K562 (cell line): ENCODE measurements around the gene ATF6B. TPM values are rescaled to one million over a fixed set of nuclear protein-coding genes. Genes with fewer than 3 reads are reported as not detected.

Experiments used
- GABPA ChIP-seq: fragments of 200-800 bp; sonication (Bioruptor generic); conservative IDR thresholded peaks from 2 replicates; pipeline ENCODE4 v1.6.1; 2016; ENCODE audit warnings: low read depth, missing genetic modification characterization, missing compliant biosample characterization
- HNRNPLL ChIP-seq: fragments of 200-400 bp; formaldehyde crosslinking; IDR thresholded peaks from 2 replicates; pipeline ENCODE4 v1.6.1; 2017; ENCODE audit warnings: low read length, low read depth, mild to moderate bottlenecking; ENCODE audit not compliant: poor library complexity, severe bottlenecking
- LCOR ChIP-seq: sonication (generic); formaldehyde crosslinking; IDR thresholded peaks from 2 replicates; pipeline ENCODE4 v1.8.0; 2022; ENCODE audit warnings: mild to moderate bottlenecking, missing genetic modification reagents
- MECOM ChIP-seq: fragments of 250-450 bp; sonication (Bioruptor Pico); IDR thresholded peaks from 2 replicates; pipeline ENCODE4 v1.8.0; 2022; ENCODE audit warnings: inconsistent platforms
- MIER1 ChIP-seq: fragments of 450-650 bp; IDR thresholded peaks from 2 replicates; pipeline ENCODE4 v1.6.1; 2016; ENCODE audit warnings: antibody characterized with exemption, mild to moderate bottlenecking, low read depth
- MTA1 ChIP-seq: fragments of 450-650 bp; IDR thresholded peaks from 2 replicates; pipeline ENCODE4 v1.6.1; 2017; ENCODE audit warnings: borderline replicate concordance
- PHF20 ChIP-seq: fragments of 450-650 bp; IDR thresholded peaks from 2 replicates; pipeline ENCODE4 v1.6.1; 2018; ENCODE audit not compliant: partially characterized antibody
- POLR2A ChIP-seq: fragments of 450-650 bp; conservative IDR thresholded peaks from 2 replicates; pipeline ENCODE4 v1.6.1; 2016
- RBM22 ChIP-seq: fragments of 200-400 bp; formaldehyde crosslinking; IDR thresholded peaks from 2 replicates; pipeline ENCODE4 v1.6.1; 2018; ENCODE audit warnings: low read length, low read depth; ENCODE audit not compliant: poor library complexity, severe bottlenecking
- RCOR1 ChIP-seq, 2 experiments: IDR thresholded peaks; 2 replicates each; pipeline ENCODE4 v1.6.1; 2012; ENCODE audit warnings: low read depth in 2 of 2, low read length in 2 of 2, borderline replicate concordance in 1 of 2, improper control_type of control experiment in 1 of 2
- ZNF174 ChIP-seq: fragments of 250-450 bp; sonication (Bioruptor Pico); IDR thresholded peaks from 2 replicates; pipeline ENCODE4 v1.4.0; 2020; ENCODE audit warnings: mild to moderate bottlenecking
- ZNF316 ChIP-seq: fragments of 450-650 bp; IDR thresholded peaks from 2 replicates; pipeline ENCODE4 v1.6.1; 2016
- polyA plus RNA-seq, 8 experiments: library from polyadenylated mRNA; depleted of rRNA in 4 of 8; stranded (reverse) in 5 of 8; unstranded in 3 of 8; fragments of >200 nt; fragmentation: Nextera tagmentation in 2 of 8; fragmentation: Illumina TruSeq in 1 of 8; extraction: Ambion mirVana in 2 of 8; extraction: Trizol in 1 of 8; gene quantifications; 2 replicates each; pipeline versions ENCODE4 v1.2.1 to v1.2.3, GENCODE V29; 2011 to 2014; ENCODE audit warnings: inconsistent platforms in 1 of 8, missing spikeins in 1 of 8
- total RNA-seq, 7 experiments: library from RNA; depleted of rRNA in 6 of 7; stranded (reverse); fragments of >200 nt in 6 of 7; fragmentation: Illumina TruSeq in 2 of 7; extraction: Trizol in 2 of 7; gene quantifications; 2 replicates each; pipeline versions ENCODE4 v1.2.1 to v1.2.3, GENCODE V29; 2011 to 2021; ENCODE audit warnings: low replicate concordance in 1 of 7
- TF ChIP-seq, protein P1 (sequence below): fragments of 250-450 bp; sonication (Bioruptor Pico); IDR thresholded peaks from 2 replicates; pipeline ENCODE4 v1.4.0; 2020
- TF ChIP-seq, protein P2 (sequence below), 2 experiments: fragments of 450-650 bp in 1 of 2; sonication (generic) in 1 of 2; formaldehyde crosslinking; conservative IDR thresholded peaks; 2 replicates each; pipeline versions ENCODE4 v1.4.0 to v1.8.1; 2020 to 2022; ENCODE audit warnings: mild to moderate bottlenecking in 1 of 2, missing genetic modification reagents in 1 of 2

Gene ATF6B
- total and polyA plus RNA-seq, 9 of the 15 experiments (the other 6 are each of a cell fraction or from before 2014, with no cell fraction given) = 20.7 to 131 (median 31.7) TPM

DNA sequence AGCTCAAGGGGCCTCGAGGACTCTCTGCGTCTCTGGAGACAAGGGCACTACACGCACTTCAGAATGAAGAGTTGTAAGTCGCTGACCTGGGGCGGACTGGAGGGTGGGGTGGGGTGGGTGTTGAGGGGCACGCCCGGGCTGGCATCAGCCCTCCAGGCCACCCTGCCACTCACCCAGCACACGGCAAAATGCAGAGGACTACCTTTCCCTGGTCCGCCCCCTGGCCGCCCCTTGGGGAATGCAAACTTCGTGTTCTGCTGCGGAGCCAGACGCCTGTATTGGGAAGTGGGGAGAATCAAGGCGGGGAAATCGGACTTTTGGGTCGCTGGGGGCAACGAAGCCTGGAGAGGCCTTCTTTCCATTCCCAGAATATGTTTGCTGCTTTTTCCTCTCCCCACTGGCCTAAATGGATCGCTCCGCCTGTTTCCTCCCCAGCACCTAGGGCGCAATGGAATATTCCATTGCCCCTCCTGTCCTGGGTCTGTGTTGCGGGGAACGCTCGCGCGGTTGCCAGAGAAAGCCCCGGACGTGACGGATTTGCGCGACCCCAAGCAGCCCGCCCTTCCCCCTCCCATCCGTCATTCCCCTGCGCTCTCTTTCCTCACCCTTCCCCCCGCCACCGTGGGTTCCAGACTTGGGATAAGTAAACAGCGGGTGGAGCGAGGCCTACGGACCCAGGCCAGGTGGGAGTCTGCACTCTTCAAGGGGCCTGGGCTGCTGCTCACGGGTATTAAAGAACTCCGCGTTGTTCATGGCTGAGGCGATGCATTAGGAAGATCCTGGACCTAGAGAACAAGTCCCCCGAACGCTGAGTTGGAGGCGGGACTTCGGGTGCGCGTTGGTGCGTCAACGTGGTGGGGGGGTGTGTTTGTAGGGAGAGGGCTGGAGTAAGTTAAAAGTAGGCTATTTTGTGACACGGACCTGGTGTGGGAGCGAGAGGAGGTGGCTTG, 25.8 kb upstream of the ATF6B start, which contains the start of gene PPT2 (continued):
- TF ChIP-seq, protein P1, sequence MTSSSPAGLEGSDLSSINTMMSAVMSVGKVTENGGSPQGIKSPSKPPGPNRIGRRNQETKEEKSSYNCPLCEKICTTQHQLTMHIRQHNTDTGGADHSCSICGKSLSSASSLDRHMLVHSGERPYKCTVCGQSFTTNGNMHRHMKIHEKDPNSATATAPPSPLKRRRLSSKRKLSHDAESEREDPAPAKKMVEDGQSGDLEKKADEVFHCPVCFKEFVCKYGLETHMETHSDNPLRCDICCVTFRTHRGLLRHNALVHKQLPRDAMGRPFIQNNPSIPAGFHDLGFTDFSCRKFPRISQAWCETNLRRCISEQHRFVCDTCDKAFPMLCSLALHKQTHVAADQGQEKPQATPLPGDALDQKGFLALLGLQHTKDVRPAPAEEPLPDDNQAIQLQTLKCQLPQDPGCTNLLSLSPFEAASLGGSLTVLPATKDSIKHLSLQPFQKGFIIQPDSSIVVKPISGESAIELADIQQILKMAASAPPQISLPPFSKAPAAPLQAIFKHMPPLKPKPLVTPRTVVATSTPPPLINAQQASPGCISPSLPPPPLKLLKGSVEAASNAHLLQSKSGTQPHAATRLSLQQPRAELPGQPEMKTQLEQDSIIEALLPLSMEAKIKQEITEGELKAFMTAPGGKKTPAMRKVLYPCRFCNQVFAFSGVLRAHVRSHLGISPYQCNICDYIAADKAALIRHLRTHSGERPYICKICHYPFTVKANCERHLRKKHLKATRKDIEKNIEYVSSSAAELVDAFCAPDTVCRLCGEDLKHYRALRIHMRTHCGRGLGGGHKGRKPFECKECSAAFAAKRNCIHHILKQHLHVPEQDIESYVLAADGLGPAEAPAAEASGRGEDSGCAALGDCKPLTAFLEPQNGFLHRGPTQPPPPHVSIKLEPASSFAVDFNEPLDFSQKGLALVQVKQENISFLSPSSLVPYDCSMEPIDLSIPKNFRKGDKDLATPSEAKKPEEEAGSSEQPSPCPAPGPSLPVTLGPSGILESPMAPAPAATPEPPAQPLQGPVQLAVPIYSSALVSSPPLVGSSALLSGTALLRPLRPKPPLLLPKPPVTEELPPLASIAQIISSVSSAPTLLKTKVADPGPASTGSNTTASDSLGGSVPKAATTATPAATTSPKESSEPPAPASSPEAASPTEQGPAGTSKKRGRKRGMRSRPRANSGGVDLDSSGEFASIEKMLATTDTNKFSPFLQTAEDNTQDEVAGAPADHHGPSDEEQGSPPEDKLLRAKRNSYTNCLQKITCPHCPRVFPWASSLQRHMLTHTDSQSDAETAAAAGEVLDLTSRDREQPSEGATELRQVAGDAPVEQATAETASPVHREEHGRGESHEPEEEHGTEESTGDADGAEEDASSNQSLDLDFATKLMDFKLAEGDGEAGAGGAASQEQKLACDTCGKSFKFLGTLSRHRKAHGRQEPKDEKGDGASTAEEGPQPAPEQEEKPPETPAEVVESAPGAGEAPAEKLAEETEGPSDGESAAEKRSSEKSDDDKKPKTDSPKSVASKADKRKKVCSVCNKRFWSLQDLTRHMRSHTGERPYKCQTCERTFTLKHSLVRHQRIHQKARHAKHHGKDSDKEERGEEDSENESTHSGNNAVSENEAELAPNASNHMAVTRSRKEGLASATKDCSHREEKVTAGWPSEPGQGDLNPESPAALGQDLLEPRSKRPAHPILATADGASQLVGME (CRISPR knock-in tag) = 0 out of 2 replicates have a peak, but pooled peaks have one; percentile 15
- TF ChIP-seq MIER1 (0 out of 2 replicates have a peak, but pooled peaks have one; percentile 19), POLR2A (peak; percentile 82), ZNF174 (CRISPR knock-in tag) (0 out of 2 replicates have a peak, but pooled peaks have one; percentile 18), PHF20 (peak; percentile 81), MTA1 (peak; percentile 98), RCOR1 (IDR thresholded peaks at IDR 0.05; ENCODE audit: borderline replicate concordance in 1 of 2, low read depth in 2 of 2, low read length in 2 of 2) (peak in 1 of 2 experiments; percentile 7; a peak in 1 of 4 replicates), HNRNPLL (peak; percentile 74), RBM22 (peak; percentile 73), MECOM (0 out of 2 replicates have a peak, but pooled peaks have one; percentile 34), GABPA (tag) (peak; percentile 94), LCOR (peak; percentile 78), ZNF316 (no peak; the same call in 1 of the 2 replicates)
- TF ChIP-seq, protein P2, sequence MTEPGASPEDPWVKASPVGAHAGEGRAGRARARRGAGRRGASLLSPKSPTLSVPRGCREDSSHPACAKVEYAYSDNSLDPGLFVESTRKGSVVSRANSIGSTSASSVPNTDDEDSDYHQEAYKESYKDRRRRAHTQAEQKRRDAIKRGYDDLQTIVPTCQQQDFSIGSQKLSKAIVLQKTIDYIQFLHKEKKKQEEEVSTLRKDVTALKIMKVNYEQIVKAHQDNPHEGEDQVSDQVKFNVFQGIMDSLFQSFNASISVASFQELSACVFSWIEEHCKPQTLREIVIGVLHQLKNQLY (CRISPR knock-in tag; conservative IDR thresholded peaks at IDR 0.05) = no peak; a peak in 1 of 4 replicates
